ENCODE data around the gene DACT3.

DACT3 gene

GRCh38 chr19:46606681-46607447 is 54.1 kb downstream of the DACT3 start:
- no peak overlapping the region for H3K4me3 ChIP-seq (ENCODE audit: low read depth in 1 of 2, low read length in 2 of 2)
- H3K27ac ChIP-seq (ENCODE audit: low read depth, low read length): no peak overlapping the region
- H3K36me3 ChIP-seq (ENCODE audit: control insufficient read depth in 1 of 2, insufficient read depth in 2 of 2, low read length in 2 of 2): peaks cover 34 to 56% of the 10 kb centered on the region in 2 donors
- H3K27me3 ChIP-seq (ENCODE audit: control insufficient read depth in 1 of 2, insufficient read depth in 2 of 2, low read length in 2 of 2): no peaks in the 10 kb centered on the region
- no peaks in the 10 kb centered on the region for H3K9me3 ChIP-seq (ENCODE audit: control insufficient read depth in 1 of 2, low read length in 2 of 2)
- no peak overlapping the region for H3K9ac ChIP-seq (ENCODE audit: low read depth in 1 of 2, low read length in 2 of 2)
- peaks cover 14 to 36% of the 10 kb centered on the region in 2 donors for H3K4me1 ChIP-seq (ENCODE audit: control insufficient read depth in 1 of 2, insufficient read depth in 2 of 2, low read length in 2 of 2)

- Histone ChIP-seq H3K9ac (ENCODE audit: low read depth in 1 of 2, low read length in 2 of 2) (no peak overlapping the region), H3K4me1 (ENCODE audit: control insufficient read depth in 1 of 2, insufficient read depth in 2 of 2, low read length in 2 of 2) (peaks cover 14 to 28% of the 10 kb centered on the region in 2 donors)
Measured at GRCh38 chr19:46606019-46606418, 55.0 kb downstream of the DACT3 start.

GRCh38 chr19:46605356-46605821 is 55.6 kb downstream of the DACT3 start:
- Histone ChIP-seq H3K27ac (ENCODE audit: low read depth, low read length) (no peak overlapping the region), H3K9me3 (ENCODE audit: control insufficient read depth in 1 of 2, low read length in 2 of 2) (no peaks in the 10 kb centered on the region), H3K36me3 (ENCODE audit: control insufficient read depth in 1 of 2, insufficient read depth in 2 of 2, low read length in 2 of 2) (peaks cover 34 to 48% of the 10 kb centered on the region in 2 donors), H3K4me1 (ENCODE audit: control insufficient read depth in 1 of 2, insufficient read depth in 2 of 2, low read length in 2 of 2) (peaks cover 14 to 24% of the 10 kb centered on the region in 2 donors), H3K27me3 (ENCODE audit: control insufficient read depth in 1 of 2, insufficient read depth in 2 of 2, low read length in 2 of 2) (no peaks in the 10 kb centered on the region), H3K9ac (ENCODE audit: low read depth in 1 of 2, low read length in 2 of 2) (no peak overlapping the region), H3K4me3 (ENCODE audit: low read depth in 1 of 2, low read length in 2 of 2) (no peak overlapping the region)

More at GRCh38 chr19:46606019-46606418, 55.0 kb downstream of the DACT3 start:
- Histone ChIP-seq H3K27ac (ENCODE audit: low read depth, low read length) (no peak overlapping the region), H3K4me3 (ENCODE audit: low read depth in 1 of 2, low read length in 2 of 2) (no peak overlapping the region), H3K9me3 (ENCODE audit: control insufficient read depth in 1 of 2, low read length in 2 of 2) (no peaks in the 10 kb centered on the region), H3K36me3 (ENCODE audit: control insufficient read depth in 1 of 2, insufficient read depth in 2 of 2, low read length in 2 of 2) (peaks cover 34 to 55% of the 10 kb centered on the region in 2 donors), H3K27me3 (ENCODE audit: control insufficient read depth in 1 of 2, insufficient read depth in 2 of 2, low read length in 2 of 2) (no peaks in the 10 kb centered on the region)

- Histone ChIP-seq H3K27ac (ENCODE audit: low read depth, low read length) (no peak overlapping the region), H3K9ac (ENCODE audit: low read depth in 1 of 2, low read length in 2 of 2) (no peak overlapping the region), H3K4me1 (ENCODE audit: control insufficient read depth in 1 of 2, insufficient read depth in 2 of 2, low read length in 2 of 2) (peaks cover 14 to 24% of the 10 kb centered on the region in 2 donors), H3K27me3 (ENCODE audit: control insufficient read depth in 1 of 2, insufficient read depth in 2 of 2, low read length in 2 of 2) (no peaks in the 10 kb centered on the region), H3K36me3 (ENCODE audit: control insufficient read depth in 1 of 2, insufficient read depth in 2 of 2, low read length in 2 of 2) (peaks cover 34 to 45% of the 10 kb centered on the region in 2 donors), H3K4me3 (ENCODE audit: low read depth in 1 of 2, low read length in 2 of 2) (no peak overlapping the region), H3K9me3 (ENCODE audit: control insufficient read depth in 1 of 2, low read length in 2 of 2) (no peaks in the 10 kb centered on the region)
Measured at GRCh38 chr19:46604781-46605355, 56.1 kb downstream of the DACT3 start.

DNA sequence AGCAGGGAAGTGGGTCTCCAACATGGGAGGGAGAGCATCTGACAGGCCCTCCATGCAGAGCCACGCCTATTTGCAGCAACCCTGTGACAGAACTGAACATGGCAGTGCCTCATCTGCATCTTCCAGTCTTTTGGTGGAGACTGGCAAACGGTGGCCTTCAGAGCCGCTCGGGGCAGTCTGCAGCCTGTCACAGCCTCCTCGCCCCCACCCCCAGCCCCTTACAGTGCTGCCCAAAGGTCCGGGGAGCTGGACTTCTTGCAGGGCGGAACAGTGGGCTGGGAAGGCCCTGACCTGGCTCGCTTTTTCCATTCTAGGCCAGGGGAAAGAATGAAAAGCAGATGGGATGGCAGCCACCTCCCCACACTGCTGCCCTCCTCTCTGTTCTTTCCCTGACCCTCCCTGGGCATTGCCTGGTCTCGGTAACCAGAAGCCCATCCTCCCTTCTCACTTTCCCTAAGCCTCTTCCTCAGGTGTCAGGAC is 57.2 kb downstream of the DACT3 start:
- peaks cover 14 to 24% of the 10 kb centered on the region in 2 donors for H3K4me1 ChIP-seq (ENCODE audit: control insufficient read depth in 1 of 2, insufficient read depth in 2 of 2, low read length in 2 of 2)
- H3K27ac ChIP-seq (ENCODE audit: low read depth, low read length): no peak overlapping the region
- peaks cover 23 to 35% of the 10 kb centered on the region in 2 donors for H3K36me3 ChIP-seq (ENCODE audit: control insufficient read depth in 1 of 2, insufficient read depth in 2 of 2, low read length in 2 of 2)

DNA sequence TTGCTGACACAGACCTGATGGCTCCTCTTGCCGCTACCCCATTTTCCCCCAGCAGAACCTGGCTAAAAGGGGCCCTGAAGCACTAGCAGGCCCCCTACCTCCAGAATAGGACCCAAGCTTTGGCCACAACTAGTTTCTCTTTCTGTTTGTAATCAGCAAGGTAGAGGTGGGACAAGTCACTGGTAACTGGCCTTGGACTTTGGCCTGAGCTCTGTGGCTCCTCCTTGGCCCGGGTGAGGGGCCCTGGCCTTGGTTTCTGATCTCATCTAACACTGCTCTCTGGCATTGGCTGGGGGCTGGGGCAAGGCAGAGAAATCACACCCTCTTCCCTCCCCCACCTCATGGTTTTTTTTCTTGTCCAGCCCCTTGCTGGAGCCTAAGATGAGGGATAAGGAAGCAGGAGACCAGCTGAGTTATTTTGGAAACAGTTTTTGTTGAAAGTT is 57.8 kb downstream of the DACT3 start:
- H3K36me3 ChIP-seq (ENCODE audit: control insufficient read depth in 1 of 2, insufficient read depth in 2 of 2, low read length in 2 of 2): peaks cover 17 to 29% of the 10 kb centered on the region in 2 donors
- H3K9me3 ChIP-seq (ENCODE audit: control insufficient read depth in 1 of 2, low read length in 2 of 2): no peaks in the 10 kb centered on the region
- H3K4me1 ChIP-seq (ENCODE audit: control insufficient read depth in 1 of 2, insufficient read depth in 2 of 2, low read length in 2 of 2): peaks cover 14 to 24% of the 10 kb centered on the region in 2 donors
- peak overlapping the region; percentile 94 to 100 for H3K4me3 ChIP-seq (ENCODE audit: low read depth in 1 of 2, low read length in 2 of 2)
- peak overlapping the region; percentile 100 for H3K9ac ChIP-seq (ENCODE audit: low read depth in 1 of 2, low read length in 2 of 2)
- no peaks in the 10 kb centered on the region for H3K27me3 ChIP-seq (ENCODE audit: control insufficient read depth in 1 of 2, insufficient read depth in 2 of 2, low read length in 2 of 2)
- peak overlapping the region; percentile 78 for H3K27ac ChIP-seq (ENCODE audit: low read depth, low read length)

More for the DNA sequence above, 57.2 kb downstream of the DACT3 start:
- Histone ChIP-seq H3K9me3 (ENCODE audit: control insufficient read depth in 1 of 2, low read length in 2 of 2) (no peaks in the 10 kb centered on the region), H3K4me3 (ENCODE audit: low read depth in 1 of 2, low read length in 2 of 2) (peak overlapping the region; percentile 94 to 100), H3K9ac (ENCODE audit: low read depth in 1 of 2, low read length in 2 of 2) (peak overlapping the region; percentile 100), H3K27me3 (ENCODE audit: control insufficient read depth in 1 of 2, insufficient read depth in 2 of 2, low read length in 2 of 2) (no peaks in the 10 kb centered on the region)

DNA sequence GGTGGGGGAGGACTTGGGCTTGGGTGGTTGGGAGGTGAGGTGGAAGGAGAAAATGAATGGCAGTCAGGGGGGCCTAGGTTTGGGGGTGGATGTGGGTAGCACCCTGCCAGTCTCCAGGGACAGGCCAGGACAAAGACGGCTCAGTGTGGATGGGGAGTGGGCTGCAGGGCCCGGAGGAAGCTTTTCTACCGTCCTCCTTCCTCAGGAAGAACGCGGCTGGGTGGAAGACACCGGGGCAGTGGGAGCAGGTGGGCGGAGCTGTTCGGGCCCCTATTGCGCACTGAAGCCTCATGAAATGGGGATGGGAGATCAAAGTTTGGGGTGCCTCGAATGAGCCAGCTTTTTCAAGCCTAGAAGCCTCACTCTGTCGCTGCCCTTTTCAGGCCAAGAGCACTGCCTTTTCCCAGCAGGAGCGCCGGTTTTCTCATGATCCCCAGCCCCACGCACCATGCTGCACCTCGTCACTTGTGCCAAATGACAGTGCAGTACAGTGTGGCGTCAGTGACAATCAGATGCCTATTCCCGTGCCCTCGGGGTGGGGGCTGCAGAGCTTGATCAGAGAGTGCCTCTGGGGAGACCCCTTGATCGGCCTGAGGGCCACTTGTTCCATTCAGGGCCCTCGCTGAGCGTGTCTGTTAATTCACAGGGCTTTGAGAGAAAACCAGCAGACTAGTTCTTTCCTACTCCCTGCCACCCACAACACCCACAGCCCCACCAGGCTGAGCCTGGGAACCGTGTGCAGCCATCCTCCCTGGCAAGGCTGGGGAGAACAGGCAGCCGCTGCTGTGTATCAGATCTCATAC is 58.4 kb downstream of the DACT3 start:
- Histone ChIP-seq H3K4me3 (ENCODE audit: low read depth in 1 of 2, low read length in 2 of 2) (peak overlapping the region; percentile 94 to 100), H3K9ac (ENCODE audit: low read depth in 1 of 2, low read length in 2 of 2) (peak overlapping the region; percentile 100), H3K4me1 (ENCODE audit: control insufficient read depth in 1 of 2, insufficient read depth in 2 of 2, low read length in 2 of 2) (peaks cover 14 to 24% of the 10 kb centered on the region in 2 donors), H3K9me3 (ENCODE audit: control insufficient read depth in 1 of 2, low read length in 2 of 2) (no peaks in the 10 kb centered on the region), H3K36me3 (ENCODE audit: control insufficient read depth in 1 of 2, insufficient read depth in 2 of 2, low read length in 2 of 2) (peaks cover 11 to 23% of the 10 kb centered on the region in 2 donors), H3K27ac (ENCODE audit: low read depth, low read length) (peak overlapping the region; percentile 78), H3K27me3 (ENCODE audit: control insufficient read depth in 1 of 2, insufficient read depth in 2 of 2, low read length in 2 of 2) (no peaks in the 10 kb centered on the region)

DNA sequence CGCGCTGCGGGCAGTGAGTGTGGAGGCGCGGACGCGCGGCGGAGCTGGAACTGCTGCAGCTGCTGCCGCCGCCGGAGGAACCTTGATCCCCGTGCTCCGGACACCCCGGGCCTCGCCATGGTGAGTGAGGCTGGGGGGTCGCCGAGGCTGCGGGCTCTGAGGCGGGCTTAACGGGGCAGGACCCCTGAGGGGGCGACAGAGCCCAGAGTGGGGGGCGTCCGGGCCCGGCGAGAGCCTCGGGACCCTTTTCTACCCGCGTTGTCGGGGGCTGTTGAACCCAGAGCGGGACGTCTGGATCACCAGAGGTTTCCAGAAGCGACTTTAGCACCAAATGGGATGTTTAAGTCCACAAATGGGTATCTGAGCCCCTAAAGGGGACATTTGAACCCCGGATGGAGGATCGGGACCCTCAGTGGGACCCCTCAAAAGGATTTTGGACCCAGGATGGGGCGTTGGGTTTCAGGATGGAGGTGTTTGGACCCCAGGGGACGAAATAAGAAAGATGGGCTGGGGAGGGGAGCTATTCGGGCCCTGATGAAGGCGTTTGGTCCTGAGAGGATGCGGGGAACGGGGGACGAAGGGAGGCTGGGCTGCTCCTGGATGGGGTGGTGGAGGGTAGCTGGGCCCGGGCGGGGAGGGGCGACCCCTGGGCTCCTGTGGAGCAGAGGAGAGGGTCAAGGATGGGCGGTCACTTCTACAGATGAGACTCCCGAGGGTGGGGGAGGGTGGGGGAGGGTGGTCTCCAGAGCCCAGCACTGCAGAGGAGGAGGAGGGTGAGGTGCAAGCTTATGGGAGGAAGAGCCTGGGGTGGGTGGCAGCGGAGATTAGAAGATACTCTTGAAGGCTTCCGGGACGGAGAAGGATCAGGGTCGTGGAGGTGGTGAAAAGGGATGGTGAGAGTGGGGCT is 59.4 kb downstream of the DACT3 start, which contains the start of gene CALM3:
CALM3 (plus strand) TSS at position 13 of the 907 bp plus-strand sequence; CDS start at position 118, 105 bp downstream.
- H3K9me3 ChIP-seq (ENCODE audit: control insufficient read depth in 1 of 2, low read length in 2 of 2): no peaks in the 10 kb centered on the region
- H3K4me3 ChIP-seq (ENCODE audit: low read depth in 1 of 2, low read length in 2 of 2): peak within 1 kb of the TSS; percentile 94 to 100
- no peaks in the 10 kb centered on the region for H3K27me3 ChIP-seq (ENCODE audit: control insufficient read depth in 1 of 2, insufficient read depth in 2 of 2, low read length in 2 of 2)
- peaks cover 14 to 24% of the 10 kb centered on the region in 2 donors for H3K4me1 ChIP-seq (ENCODE audit: control insufficient read depth in 1 of 2, insufficient read depth in 2 of 2, low read length in 2 of 2)
- H3K36me3 ChIP-seq (ENCODE audit: control insufficient read depth in 1 of 2, insufficient read depth in 2 of 2, low read length in 2 of 2): peaks cover 7 to 12% of the 10 kb centered on the region in 2 donors
- H3K9ac ChIP-seq (ENCODE audit: low read depth in 1 of 2, low read length in 2 of 2): peak within 1 kb of the TSS; percentile 100
- H3K27ac ChIP-seq (ENCODE audit: low read depth, low read length): peak within 1 kb of the TSS; percentile 97

Measured in duodenal mucosa (tissue), 2 donors.